Stimulated activated CD8-positive, alpha-beta memory T cell treated with anti-CD3 and anti-CD28 coated beads, Interleukin-4, amount 100 ng/mL, for 1 hour (primary cell): ENCODE data around the gene LAYN.
A peak's percentile ranks its signal among the peaks of the same experiment; 100 is the strongest.

Experiments used
- DNase-seq, 2 donors: peaks; one replicate each; pipeline ENCODE4 v3.0.0-alpha.2; 2020; ENCODE audit warnings: low read depth in 2 of 2, low spot score in 1 of 2

Gene LAYN, protein sequence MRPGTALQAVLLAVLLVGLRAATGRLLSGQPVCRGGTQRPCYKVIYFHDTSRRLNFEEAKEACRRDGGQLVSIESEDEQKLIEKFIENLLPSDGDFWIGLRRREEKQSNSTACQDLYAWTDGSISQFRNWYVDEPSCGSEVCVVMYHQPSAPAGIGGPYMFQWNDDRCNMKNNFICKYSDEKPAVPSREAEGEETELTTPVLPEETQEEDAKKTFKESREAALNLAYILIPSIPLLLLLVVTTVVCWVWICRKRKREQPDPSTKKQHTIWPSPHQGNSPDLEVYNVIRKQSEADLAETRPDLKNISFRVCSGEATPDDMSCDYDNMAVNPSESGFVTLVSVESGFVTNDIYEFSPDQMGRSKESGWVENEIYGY

DNA sequence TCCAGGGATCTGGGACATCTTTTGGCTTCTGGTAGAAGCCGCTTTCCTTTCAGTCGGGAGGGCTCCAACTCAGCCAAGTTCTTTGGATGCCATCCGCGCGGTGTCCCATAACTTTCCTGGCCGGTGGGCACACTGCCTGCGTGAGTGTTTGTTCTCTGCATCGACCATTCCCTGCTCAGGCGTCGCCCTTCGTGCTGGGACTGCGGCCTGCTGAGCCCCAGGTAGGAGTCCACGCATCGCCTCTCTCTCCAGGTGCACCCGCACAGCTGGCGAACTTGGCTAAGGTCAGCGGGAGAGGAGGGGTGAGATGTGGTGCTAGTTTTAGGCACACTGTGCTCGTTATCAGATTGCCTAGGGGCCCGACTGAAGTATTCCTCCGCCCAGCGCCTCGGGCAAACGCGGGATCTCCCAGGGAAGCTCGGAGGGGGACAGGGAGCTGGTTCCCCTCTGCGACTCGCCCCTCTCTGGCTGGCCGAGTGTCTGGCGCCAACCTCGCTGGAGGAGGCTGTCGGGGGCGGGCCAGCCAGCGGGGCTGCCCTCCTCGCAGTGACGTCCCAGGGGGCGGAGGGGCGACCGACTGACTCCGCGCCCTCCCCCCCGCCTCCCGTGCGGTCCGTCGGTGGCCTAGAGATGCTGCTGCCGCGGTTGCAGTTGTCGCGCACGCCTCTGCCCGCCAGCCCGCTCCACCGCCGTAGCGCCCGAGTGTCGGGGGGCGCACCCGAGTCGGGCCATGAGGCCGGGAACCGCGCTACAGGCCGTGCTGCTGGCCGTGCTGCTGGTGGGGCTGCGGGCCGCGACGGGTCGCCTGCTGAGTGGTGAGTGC, at the start of gene LAYN:
TSS of gene LAYN (plus strand) at position 607 of the 823 bp plus-strand sequence. CDS start at position 731, 124 bp downstream.
- DNase-seq, result peak in 1 of 2 donors; percentile 9

DNA sequence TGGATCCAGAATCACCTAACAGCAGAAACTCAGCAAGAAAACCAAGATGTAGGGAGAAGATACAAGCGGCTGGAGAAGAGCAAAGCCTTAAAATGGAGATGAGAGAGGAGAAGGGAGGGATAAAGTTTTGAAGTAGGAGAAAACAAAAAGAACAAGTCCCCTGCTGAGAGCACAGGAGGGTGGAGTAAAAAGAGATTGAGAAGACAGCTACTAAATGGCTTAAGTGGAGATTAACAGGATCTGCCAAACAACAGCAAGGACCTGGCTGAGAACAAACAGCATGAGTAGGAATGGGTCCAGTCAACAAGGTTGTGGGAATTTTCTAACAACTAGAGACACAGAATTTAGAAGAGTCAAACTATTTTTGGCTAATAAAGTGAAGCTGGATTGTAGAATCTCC, 46.5 kb upstream of the LAYN start:
- DNase-seq, result no peak

DNA sequence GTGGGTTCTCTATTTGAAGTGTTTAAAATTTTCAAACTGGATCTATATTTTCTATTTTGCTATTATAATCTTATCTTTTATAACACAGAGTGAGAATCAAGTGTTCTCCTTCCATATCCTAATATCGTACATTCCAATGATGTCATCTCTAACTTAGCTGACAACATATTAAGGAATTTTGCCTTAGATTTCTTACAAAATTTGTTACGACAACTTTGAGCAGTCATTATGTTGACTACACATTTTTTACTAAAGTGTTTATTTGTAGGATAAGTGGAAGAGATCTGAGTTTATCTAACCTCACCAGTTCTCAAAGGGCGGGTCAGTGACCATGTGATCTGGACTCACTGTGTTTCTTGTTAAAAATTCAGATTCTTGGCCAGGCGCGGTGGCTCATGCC, 41.0 kb upstream of the LAYN start:
- DNase-seq, result no peak

DNA sequence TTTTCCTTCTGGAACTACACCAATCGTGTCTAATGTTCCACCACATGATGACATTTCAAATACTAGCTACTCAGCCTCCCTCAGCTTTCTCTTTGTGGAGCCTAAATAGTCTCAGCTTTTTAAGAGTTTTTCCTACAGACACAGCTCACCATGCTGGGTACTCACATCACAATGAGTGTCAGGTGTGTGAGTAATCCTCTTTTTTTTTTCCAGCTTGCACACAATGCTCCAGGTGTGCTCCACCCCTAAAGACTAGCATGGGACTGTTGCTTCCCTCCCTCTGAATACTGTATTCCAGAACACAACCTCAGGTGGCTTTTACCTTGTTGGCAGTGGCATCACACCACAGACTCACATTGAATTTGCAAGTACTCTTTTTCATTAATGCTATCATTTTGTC, 40.0 kb upstream of the LAYN start:
- no peak for DNase-seq

DNA sequence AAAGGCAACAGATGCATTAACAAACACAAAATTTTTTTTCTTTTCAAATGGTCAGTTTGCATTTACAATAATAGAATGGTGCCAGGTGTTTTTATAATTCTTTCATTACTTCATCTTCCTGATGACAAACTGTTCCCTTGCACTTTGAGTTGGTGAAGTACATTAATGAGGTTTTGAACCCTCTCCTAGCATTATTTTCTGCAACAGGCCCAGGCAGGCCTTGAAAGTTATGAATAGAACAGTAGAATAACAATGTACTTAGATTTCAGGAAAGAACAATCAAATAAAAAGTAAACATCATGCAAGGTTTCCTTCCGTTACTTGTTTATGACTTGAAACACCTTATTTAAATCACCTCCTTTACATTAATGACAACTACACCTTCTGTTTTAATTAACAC, 37.9 kb upstream of the LAYN start:
- DNase-seq, result no peak

DNA sequence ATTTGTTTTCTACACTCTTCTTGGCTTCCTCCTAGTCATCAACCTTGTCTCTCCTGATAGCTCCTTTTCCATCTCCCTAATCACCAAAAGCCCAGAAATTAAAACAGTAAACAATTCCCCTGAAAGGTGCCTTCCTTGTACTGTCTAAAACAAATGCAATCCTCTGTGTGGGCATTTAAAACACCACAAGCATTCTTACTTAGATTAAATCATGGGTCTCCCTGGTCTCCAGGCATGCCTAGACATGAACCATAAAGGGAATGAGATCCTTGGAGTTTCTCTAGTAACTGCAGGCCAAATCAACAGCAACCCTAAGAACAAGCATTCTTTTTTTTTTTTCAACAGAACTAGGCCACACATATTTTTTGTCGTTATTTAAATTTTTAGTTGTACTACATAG, 30.2 kb upstream of the LAYN start:
- no peak for DNase-seq

DNA sequence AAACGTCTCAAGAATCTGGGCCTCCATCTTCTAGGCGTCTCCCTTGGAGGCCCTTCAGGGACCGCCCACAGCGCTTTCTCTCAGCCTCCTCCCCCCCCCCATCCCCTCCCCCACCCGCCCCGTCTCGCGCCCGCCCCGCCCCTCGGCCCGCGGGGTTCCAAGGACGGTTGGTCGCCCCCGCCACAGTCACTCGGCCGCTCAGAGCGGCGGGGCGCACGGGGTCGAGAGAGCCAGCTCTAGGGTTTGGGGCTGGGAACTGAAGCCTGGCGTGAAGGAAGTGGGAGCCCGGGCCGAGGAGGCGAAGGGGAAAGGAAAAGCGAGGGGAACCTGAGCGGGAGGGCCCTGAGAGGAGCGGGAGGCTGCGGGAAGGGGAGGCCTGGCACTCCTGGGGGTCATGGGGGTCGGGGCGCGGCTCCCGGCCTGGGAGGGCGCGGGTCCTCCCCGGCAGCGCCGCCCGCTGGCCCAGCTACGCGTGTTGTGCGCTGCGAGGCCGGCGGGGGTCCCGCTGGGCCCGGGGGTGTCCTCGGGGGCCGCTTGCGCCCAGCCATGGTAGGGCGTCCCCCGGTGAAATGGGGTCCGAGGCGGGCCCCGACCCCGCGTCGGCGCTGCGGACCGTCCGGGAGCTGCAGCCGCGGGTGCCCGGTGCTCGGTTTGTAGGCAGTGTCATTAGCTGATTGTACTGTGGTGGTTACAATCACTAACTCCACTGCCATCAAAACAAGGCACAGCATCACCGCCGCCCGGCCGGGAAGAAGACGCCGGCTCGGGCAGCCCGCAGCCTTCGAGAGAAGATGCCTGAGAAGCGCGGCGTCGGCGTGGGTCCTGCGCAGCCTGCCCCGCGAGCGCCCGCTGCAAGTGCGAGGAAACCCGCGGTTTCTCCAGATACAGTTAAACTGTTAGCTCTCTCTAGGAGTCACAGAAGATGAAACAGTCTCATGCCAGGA, 28.0 kb upstream of the LAYN start, which contains the start of gene BTG4:
TSS of gene BTG4 (minus strand) at position 91 of the 944 bp plus-strand sequence. CDS start 13,610 bp downstream, outside the sequence.
- DNase-seq, result no peak

DNA sequence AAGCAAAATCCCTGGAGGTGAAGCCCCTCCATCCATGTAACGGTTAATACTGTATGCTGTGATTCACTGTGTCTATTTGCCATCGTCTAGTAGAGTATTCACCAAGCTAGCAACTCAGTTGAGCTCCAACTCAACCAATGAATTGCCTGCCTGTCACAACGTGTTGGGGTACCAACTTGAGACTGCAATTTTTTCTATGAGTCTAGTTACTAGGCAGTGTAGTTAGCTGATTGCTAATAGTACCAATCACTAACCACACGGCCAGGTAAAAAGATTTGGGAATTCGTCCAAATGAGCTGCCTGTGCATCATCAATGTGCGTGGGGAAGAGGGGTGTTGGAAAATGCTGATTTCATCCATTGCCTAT, 27.3 kb upstream of the LAYN start:
- DNase-seq, result no peak

DNA sequence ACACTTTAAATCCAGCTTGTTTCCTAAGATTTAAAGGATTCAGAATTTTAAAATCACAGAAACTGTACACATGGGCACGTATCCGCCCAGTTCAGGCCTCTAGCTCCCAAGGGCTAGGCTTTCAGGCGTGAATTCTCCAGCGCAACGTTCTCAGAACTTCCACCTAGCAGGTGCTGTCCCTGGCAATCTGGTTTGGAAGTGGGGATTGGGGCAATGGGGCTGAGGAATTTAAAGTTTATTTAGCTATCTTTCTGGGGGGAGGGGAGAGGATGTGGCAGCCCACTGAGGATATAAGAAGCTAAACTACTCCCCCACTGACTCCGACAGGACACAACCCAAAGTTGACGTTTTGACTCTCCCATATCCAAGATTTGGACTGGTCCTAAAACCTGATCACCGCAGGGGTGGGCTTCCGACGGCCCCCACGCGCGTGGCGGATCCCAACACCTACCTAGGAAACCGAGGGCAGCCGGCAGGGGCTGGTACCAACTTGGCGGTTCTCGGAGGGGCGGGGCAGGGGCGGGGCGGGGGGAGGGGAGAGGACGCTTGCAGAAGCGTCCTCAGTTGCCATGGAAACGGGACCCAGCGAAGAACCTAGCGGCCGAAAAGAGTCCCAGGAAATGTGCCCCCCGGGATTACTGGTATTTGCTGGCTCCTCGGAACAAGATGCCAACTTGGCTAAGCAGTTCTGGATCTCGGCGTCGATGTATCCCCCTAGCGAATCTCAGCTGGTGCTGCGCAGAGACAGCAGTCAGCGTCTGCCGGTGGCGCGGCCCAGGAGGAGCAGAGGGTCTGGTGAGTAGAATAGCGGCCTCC, 26.1 kb upstream of the LAYN start, which contains the start of gene HOATZ:
TSS of gene HOATZ (plus strand) at position 563 of the 816 bp plus-strand sequence. CDS start at position 570, 7 bp downstream.
- DNase-seq, result no peak

DNA sequence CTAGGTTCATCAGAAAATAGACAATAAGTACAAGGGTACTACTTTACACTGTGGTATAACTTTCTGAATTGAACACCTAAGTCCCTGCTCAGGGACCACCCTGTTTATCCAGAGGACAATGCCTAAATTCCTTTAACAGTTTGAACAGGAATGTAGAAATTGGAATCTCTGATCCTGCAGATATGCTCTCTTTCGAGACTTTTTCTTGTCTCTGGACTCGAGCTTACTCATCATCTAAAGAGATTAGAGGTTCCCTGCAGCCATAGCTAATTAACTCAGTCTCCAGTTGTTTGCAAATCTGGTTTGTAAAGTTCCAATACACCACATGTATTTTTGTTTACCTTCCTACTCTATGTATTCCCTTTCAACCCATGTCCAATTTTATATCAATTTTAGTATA, 24.9 kb upstream of the LAYN start:
- no peak for DNase-seq

DNA sequence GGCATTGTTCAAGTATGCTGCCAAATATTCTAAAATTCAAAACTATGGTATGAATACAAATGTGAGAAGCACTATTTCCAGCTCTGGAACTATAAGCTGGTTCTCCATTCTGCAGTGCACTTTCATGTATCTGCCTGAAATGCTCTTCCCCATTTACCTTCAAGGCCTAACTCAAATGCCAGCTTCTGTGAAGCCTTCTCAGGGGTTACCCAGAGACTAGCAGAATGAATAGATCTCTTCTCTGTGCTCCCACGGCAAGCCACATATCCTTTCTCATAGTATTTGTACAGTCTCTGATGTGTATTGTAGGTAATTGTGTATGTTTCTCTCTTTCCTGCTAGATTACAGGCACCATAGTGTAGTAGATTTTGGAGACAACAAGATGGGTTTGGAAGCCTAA, 21.9 kb upstream of the LAYN start:
- no peak for DNase-seq

DNA sequence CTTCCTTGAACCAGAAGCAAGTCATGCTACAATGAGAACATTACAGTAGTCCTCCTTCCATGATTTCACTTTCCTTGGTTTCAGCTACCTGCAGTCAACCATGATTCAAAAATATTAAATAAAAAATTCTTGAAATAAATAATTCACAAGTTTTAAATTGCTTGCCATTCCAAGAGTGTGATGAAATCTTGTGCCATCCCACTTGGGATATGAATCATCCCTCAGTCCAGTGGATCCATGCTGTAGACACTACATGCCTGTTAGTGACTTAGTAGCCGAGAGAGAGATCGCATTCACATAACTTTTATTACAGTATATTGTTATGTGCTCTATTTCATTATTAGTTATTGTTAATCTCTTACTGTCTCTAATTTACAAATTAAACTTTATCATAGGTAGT, 20.0 kb upstream of the LAYN start:
- DNase-seq, result no peak

DNA sequence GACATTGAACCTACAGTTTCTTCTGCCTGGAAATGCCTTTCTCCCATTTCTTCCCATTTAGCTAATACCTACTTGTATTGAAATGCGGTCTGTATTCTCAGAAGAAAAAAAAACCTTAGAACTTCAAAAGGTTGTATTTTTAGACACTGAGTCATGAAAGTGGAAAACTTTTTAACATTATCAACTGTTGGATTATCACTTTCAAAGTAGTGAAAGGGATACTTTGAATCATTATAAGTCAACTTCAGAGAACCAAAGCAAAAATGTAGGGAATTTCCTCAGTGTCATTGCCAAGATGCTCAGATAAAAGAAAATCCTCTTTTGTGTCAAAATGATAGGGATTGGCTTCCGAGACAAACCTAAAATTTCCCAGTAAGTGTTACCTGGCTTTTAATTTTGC, 19.4 kb upstream of the LAYN start:
- no peak for DNase-seq

DNA sequence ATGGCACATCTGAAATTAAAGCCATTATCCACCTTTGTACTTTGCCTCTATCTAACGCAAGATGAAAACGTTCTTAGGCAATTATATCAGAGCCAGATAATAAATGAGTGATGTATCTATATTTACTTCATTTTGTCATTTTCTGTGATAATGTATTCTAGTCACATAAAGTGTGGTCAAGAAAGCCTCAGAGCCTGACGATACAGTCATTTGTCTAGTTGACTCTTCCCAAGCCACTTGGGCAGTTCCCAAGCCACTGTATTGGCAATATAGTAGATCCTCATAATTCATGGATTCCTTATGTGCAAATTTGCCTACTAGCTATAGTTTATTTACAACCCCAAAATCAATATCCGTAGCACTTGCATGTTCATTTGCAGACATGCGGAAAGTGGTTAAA, 18.1 kb upstream of the LAYN start:
- no peak for DNase-seq

DNA sequence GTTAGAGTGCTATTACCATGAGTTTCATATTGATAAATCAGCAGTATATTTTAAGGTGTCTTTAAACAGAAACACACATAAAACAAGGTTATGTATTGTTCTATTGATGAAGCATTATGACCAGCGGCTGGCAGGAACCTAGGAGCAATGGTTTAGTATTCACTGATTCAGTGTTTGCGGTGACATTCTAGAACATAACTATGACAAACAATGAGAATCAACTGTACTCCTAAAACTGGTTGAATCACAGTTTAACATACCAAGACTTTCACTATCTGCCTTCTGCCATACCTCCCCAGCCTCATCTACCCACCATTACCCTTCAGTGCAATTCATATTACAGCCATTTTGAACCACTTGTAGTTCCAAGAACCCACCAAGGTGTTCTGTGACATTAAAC, 17.2 kb upstream of the LAYN start:
- no peak for DNase-seq

DNA sequence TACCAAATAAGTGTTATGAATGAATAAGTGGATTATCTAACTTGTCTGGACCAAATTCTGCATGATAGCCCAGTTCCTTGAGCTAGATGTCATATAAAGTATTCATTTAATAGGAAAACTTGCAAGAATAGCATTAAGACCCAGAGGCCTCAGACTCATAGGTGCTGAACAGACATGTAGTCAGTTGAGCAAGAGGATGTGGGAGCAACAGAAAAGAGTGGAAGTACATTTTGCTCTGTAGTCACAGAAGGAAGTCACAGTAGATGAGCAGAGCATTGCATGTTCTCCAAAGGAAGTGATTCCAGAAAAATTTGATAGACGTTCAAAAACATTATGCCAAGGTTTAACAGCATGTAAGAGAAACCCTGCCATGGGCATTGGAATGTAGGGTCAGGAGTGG, 16.5 kb upstream of the LAYN start:
- DNase-seq, result no peak

DNA sequence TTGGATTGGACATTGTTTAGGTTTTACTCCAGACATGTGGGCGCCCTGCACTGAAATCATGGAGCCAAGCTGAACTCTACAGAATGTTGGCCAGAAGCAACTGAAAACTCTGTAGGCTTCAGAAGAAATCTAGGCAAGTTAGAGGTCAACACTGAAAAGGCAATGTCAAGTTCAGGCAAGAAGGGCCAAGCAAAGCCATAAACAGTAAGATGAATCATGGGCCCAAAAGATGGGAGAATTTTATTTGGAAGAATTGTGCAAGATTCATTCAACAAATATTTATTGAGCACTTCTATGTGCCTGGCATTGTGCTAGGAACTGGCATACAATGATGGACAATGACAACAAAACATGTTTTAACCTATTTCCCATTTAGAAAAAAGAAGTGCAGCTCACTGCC, 15.1 kb upstream of the LAYN start:
- no peak for DNase-seq

DNA sequence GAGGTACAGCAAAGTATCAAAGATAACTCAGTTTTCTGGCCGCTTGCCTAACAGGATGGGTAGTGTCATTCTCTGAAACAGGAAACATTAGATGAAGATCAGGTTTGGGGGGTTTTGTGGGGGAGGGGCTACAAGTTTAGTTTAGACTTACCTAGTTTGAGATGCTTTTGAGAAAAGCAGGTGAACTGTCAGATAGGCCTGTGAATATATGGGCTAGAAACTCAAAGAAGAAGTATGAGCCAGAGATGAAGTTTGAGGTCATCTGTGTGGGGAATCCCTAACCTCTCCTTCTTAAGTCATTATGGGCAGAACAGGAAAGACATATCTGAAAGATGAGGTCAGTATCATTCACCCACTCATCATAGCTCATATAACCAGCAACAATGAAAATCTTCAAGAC, 14.0 kb upstream of the LAYN start:
- no peak for DNase-seq

DNA sequence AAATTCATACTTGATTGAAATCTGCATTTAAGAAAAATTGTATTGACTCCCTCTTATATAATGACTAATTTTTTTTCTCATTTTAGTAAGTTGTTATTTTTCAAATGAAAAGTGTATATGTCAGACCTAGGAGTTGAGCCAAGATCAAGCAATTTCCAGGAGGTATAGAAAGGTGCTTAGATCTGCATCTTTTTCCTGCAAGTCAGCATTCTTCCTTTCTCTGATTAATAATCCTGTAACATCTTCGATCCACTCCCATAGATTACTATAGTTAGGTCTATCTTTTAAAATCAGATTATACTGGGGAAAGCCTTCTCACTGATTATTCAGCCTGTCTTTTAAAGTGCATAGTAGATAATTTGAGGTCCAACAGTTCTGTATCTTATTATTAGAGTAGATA, 13.2 kb upstream of the LAYN start:
- DNase-seq, result no peak

DNA sequence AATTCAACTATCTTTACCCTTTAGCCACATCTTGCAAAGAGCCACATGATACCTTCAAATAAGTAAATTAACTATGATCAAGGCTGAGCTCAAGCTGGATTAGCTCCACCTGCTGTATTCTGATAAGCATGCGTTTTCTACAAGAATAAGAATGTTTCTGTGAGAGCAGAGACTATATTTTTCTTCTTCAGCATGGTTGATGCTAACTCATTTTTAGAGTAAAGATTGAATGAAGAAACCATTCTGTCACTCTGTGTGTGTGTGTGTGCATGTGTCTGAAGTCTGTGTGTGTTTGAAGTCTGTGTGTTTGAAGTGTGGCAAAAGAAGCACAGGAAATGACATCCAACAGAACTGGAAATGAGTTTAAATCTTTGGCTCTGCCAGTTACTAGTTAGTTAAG, 12.0 kb upstream of the LAYN start:
- DNase-seq, result no peak
